Lower leg skin (tissue), 4 donors: ENCODE measurements around the gene SLC66A1. TPM values are rescaled to one million over a fixed set of nuclear protein-coding genes. Genes with fewer than 3 reads are reported as not detected.
A peak's percentile ranks its signal among the peaks of the same experiment; 100 is the strongest.

ENCODE experiments used
- DNase-seq, 2 donors: peaks; one replicate each; pipeline ENCODE4 v3.0.0-alpha.2; 2019; ENCODE audit warnings: low spot score in 2 of 2
- H3K4me3 ChIP-seq: fragments of 200-600 bp; sonication (generic); 2 replicates; pipeline ENCODE4 v1.5.1; 2017; ENCODE audit warnings: mild to moderate bottlenecking, low read depth; ENCODE audit not compliant: poor library complexity, severe bottlenecking
- CTCF ChIP-seq, 3 donors: fragments of 450-650 bp; IDR thresholded peaks; one replicate each; pipeline ENCODE4 v1.5.1; 2016; ENCODE audit warnings: antibody characterized with exemption in 3 of 3, mild to moderate bottlenecking in 3 of 3, moderate library complexity in 2 of 3
- POLR2A ChIP-seq, 2 donors: fragments of 450-650 bp; IDR thresholded peaks; one replicate each; pipeline ENCODE4 v1.6.1; 2016 to 2017; ENCODE audit warnings: antibody characterized with exemption in 2 of 2, mild to moderate bottlenecking in 1 of 2, moderate library complexity in 1 of 2
- WGBS, 2 donors: methylation state at CpG; one replicate each; pipeline ENCODE4 v1.1.5; 2018; 5-methylcytosine and 5-hydroxymethylcytosine counted together
- intact Hi-C: fragments of 100-400 bp; cut with DNase I; formaldehyde crosslinking; loops from one replicate; pipeline ENCODE4 v1.15.0; 2023; ENCODE audit warnings: low total_unique reads
- total RNA-seq, 4 donors: library from RNA; depleted of rRNA; stranded (reverse); fragments of >200 nt; gene quantifications; one replicate each; pipeline ENCODE4 v1.1.0, GENCODE V29; 2016

SLC66A1 gene
- total RNA-seq, 4 donors from 2014 or later, result 17.9 to 22.4 (median 19.5) TPM

GRCh38 chr1:19337289-19337688 is 25.2 kb downstream of the SLC66A1 start:
- intact Hi-C loops, result no loop called here
- H3K4me3 ChIP-seq, result no peak overlapping the region
- TF ChIP-seq POLR2A (IDR thresholded peaks at IDR 0.05) (no peak), CTCF (IDR thresholded peaks at IDR 0.05) (no peak)
- 91 to 93% methylated on average over 4 of the region's 4 CpGs for WGBS, 2 donors
- DNase-seq, result no peak

DNA sequence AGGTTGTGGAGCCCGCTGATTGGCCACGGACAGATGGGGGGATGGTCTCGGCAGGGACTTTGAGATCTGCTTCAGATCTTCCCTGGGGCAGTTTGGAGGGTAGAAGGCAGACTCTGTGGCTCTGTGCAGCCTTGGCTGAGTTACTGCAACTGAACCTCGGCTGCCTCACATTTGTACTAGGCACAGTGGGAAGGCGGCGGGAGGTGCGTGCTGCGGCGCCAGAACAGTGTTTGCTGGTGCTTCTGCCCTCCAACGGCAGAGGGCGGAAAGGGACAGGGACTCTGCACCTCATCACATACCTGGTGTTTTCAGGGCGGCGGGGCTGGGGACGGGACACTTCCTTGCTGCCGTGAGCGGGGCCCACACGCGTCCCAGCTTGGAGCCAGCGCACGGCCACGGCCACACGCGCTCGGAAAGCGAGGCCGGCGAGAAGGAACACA is 26.2 kb downstream of the SLC66A1 start:
- H3K4me3 ChIP-seq, result no peak overlapping the region
- 80 to 85% methylated on average over 27 of the region's 27 CpGs for WGBS, 2 donors
- no peak for TF ChIP-seq POLR2A (IDR thresholded peaks at IDR 0.05)
- TF ChIP-seq CTCF (IDR thresholded peaks at IDR 0.05), result no peak
- intact Hi-C loops, result no loop called here
- DNase-seq, result no peak

DNA sequence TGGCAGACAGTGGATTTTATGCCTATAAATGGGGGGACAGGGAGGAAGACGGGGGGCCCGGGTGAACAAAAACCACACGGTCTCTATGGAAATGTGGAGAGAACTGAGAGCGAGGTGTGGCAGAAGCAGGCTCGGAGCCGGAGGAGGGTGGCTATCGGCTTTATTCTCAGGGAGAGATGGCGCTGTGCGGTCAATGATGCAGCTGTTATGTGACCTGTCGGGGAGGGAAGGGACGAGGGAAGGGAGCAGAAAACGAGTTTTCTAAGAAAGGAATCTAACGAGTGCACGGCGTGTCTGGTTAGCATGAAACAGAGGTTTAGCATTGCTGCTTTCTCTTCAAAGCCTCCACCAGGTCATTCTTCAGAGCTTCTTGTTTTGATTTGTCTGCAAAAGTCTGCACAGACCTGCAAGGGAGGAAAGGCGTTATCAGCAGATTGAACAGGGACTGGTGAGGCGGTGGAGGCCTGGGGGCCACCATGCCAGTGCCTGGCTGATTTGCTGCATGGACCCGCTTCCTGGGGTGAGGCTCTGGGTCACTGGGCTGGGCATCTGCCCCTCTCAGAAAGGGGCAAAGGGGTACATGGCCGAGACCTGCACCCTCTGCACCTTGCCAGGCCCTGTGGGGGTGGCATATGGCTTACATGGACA is 27.2 kb downstream of the SLC66A1 start:
- H3K4me3 ChIP-seq, result no peak overlapping the region
- TF ChIP-seq CTCF (IDR thresholded peaks at IDR 0.05) (no peak), POLR2A (IDR thresholded peaks at IDR 0.05) (no peak)
- WGBS, 2 donors, result 88 to 92% methylated on average over 19 of the region's 19 CpGs
- intact Hi-C loops, result no loop called here
- no peak for DNase-seq

DNA sequence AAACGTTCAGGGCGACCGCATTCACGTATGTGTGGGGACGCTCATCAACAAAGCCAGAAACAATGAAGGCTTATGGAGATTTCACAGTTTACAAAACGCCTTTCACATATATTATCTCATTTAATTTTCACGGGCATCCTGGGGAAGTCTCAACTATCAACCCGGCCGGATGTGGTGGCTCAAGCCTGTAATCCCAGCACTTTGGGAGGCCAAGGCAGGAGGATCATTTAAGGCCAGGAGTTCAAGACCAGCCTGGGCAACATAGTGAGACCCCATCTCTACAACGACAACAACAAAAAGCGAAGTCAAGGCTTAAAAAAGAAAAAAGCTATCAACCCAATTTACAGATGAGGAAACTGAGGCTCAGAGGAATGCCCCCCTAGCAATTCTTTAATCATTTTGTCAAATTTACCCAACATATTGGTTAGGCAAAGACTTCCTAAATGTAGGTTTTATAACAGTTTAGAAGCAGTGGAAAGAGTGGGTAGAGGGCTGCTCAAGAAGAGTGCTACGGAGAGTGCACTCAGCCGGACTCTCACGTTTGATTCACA is 28.3 kb downstream of the SLC66A1 start:
- 93 to 96% methylated on average over 14 of the region's 14 CpGs for WGBS, 2 donors
- no peak for TF ChIP-seq CTCF (IDR thresholded peaks at IDR 0.05)
- no peak for TF ChIP-seq POLR2A (IDR thresholded peaks at IDR 0.05)
- intact Hi-C loops, result loop anchor here (5.0 kb wide), 1 partner anchor 362 kb away; no protein-coding TSS in a partner anchor
- DNase-seq, result no peak
- no peak overlapping the region for H3K4me3 ChIP-seq

DNA sequence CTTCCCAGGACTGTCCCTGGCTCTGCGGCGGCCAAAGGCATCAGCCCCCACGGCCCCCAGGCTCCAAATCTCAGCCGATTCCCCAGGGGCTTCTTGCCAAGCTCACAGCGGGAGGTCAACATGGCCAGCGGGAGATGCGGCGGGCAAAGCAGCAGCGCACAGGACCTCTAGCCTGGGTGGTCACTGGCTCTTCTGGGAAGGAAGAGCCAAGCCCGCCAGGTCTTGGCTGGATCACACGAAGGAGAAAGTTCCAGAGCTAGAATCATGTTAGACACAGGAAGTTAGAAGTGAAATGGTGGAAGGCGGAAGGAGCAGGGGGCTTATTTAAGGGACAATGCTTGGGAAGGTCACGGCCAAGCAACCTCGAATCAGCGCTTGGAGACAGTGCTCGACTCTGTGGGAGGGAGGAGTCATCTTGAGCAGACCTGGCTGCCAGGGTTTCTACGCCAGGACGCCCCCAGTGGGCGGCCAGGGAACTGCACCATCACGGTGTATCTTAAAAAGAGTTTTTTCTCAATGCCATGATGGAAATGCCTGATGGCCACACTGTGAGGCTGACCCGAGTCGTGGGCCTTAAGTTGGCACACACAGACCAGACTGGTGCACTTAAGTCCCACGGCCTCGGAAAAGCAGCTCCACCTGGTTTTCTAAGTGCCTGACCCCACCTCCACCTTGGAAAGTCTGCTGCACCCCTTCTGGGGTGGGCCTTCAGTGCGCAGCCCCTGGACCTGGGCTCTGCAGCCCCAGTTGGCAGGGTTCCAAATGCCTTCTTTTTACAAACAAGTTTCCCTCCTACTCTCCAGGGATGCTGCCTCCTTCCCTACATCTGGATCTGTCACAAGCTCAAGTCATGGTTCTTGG is 29.3 kb downstream of the SLC66A1 start:
- TF ChIP-seq CTCF (IDR thresholded peaks at IDR 0.05), result peak in 1 of 3 donors; percentile 79
- TF ChIP-seq POLR2A (IDR thresholded peaks at IDR 0.05), result no peak
- DNase-seq, result peak; percentile 55 to 95
- H3K4me3 ChIP-seq, result no peak overlapping the region
- WGBS, 2 donors, result 55 to 58% methylated on average over 25 of the region's 25 CpGs
- intact Hi-C loops, result loop anchor here (5.0 kb wide), 1 partner anchor 361 kb away; no protein-coding TSS in a partner anchor
